Thoracic aorta (tissue), 2 donors: ENCODE data around the gene GAPT. TPM values are rescaled to one million over a fixed set of nuclear protein-coding genes. Genes with fewer than 3 reads are reported as not detected.

Source experiments
- ATAC-seq: fragments of 150-250 bp; one replicate; pipeline ENCODE4 v1.8.0; 2017; ENCODE audit warnings: low read depth; ENCODE audit not compliant: insufficient number of reproducible peaks, low FRiP score
- DNase-seq: peaks from one replicate; pipeline ENCODE4 v3.0.0-alpha.2; 2020; ENCODE audit warnings: low spot score
- H3K27ac ChIP-seq, 2 donors: fragments of 200-600 bp; sonication (generic); 1 replicate in 1 of 2; 2 replicates in 1 of 2; pipeline ENCODE4 v1.5.1; 2016; ENCODE audit warnings: mild to moderate bottlenecking in 2 of 2, moderate library complexity in 2 of 2
- H3K27me3 ChIP-seq: fragments of 200-600 bp; sonication (generic); replicated peaks from 2 replicates; pipeline ENCODE4 v1.6.0; 2016; ENCODE audit warnings: mild to moderate bottlenecking; ENCODE audit not compliant: insufficient read depth
- H3K36me3 ChIP-seq: fragments of 200-600 bp; sonication (generic); one replicate; pipeline ENCODE4 v1.5.1; 2016
- H3K4me1 ChIP-seq, 2 donors: fragments of 200-600 bp; sonication (generic); 1 replicate in 1 of 2; 2 replicates in 1 of 2; pipeline versions ENCODE4 v1.5.1 to v1.6.0; 2016; ENCODE audit warnings: low read depth in 2 of 2, mild to moderate bottlenecking in 1 of 2; ENCODE audit not compliant: control insufficient read depth in 1 of 2
- H3K4me3 ChIP-seq: fragments of 200-600 bp; sonication (generic); 2 replicates; pipeline ENCODE4 v1.5.1; 2016; ENCODE audit warnings: mild to moderate bottlenecking
- H3K9me3 ChIP-seq: fragments of 200-600 bp; sonication (generic); 2 replicates; pipeline ENCODE4 v1.5.1; 2016
- total RNA-seq, 2 donors: library from RNA; depleted of rRNA; stranded (reverse); fragments of >200 nt; gene quantifications; one replicate each; pipeline versions ENCODE4 v1.1.0 to v1.2.3, GENCODE V29; 2016
- TF ChIP-seq, protein P1 (sequence below): fragments of 200-600 bp; sonication (generic); IDR thresholded peaks from one replicate; pipeline ENCODE4 v1.5.1; 2019; ENCODE audit warnings: antibody characterized with exemption

GAPT gene
- total RNA-seq, 2 donors from 2014 or later: 0.14 to 1.6 TPM

GRCh38 chr5:58450811-58451629 lies 40.2 kb upstream of the GAPT start:
- H3K9me3 ChIP-seq: no peaks in the 10 kb centered on the region
- no peak overlapping the region for H3K27ac ChIP-seq
- no peaks in the 10 kb centered on the region for H3K27me3 ChIP-seq
- H3K36me3 ChIP-seq: peaks cover 12% of the 10 kb centered on the region
- no peak for DNase-seq
- peaks cover 3 to 26% of the 10 kb centered on the region in 2 donors for H3K4me1 ChIP-seq
- TF ChIP-seq, protein P1, sequence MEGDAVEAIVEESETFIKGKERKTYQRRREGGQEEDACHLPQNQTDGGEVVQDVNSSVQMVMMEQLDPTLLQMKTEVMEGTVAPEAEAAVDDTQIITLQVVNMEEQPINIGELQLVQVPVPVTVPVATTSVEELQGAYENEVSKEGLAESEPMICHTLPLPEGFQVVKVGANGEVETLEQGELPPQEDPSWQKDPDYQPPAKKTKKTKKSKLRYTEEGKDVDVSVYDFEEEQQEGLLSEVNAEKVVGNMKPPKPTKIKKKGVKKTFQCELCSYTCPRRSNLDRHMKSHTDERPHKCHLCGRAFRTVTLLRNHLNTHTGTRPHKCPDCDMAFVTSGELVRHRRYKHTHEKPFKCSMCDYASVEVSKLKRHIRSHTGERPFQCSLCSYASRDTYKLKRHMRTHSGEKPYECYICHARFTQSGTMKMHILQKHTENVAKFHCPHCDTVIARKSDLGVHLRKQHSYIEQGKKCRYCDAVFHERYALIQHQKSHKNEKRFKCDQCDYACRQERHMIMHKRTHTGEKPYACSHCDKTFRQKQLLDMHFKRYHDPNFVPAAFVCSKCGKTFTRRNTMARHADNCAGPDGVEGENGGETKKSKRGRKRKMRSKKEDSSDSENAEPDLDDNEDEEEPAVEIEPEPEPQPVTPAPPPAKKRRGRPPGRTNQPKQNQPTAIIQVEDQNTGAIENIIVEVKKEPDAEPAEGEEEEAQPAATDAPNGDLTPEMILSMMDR: no peak
- no peak overlapping the region for H3K4me3 ChIP-seq
- no peak for ATAC-seq

GRCh38 chr5:58451732-58452565 lies 39.3 kb upstream of the GAPT start:
- H3K9me3 ChIP-seq: no peaks in the 10 kb centered on the region
- peaks cover 12% of the 10 kb centered on the region for H3K36me3 ChIP-seq
- ATAC-seq: no peak
- H3K27me3 ChIP-seq: no peaks in the 10 kb centered on the region
- H3K4me1 ChIP-seq: peaks cover 10 to 35% of the 10 kb centered on the region in 2 donors
- H3K27ac ChIP-seq: no peak overlapping the region
- no peak overlapping the region for H3K4me3 ChIP-seq
- no peak for DNase-seq
- TF ChIP-seq, protein P1: no peak

- Histone ChIP-seq H3K27me3 (no peaks in the 10 kb centered on the region), H3K36me3 (peaks cover 12% of the 10 kb centered on the region), H3K9me3 (no peaks in the 10 kb centered on the region), H3K27ac (no peak overlapping the region), H3K4me3 (no peak overlapping the region), H3K4me1 (peaks cover 15 to 39% of the 10 kb centered on the region in 2 donors)
- no peak for ATAC-seq
- TF ChIP-seq, protein P1: no peak
- DNase-seq: no peak
These were observed 38.5 kb upstream of the GAPT start for GRCh38 chr5:58452566-58453258.

GRCh38 chr5:58453306-58453705 lies 37.9 kb upstream of the GAPT start:
- no peak for ATAC-seq
- H3K36me3 ChIP-seq: peaks cover 12% of the 10 kb centered on the region
- no peaks in the 10 kb centered on the region for H3K9me3 ChIP-seq
- H3K4me1 ChIP-seq: peaks cover 15 to 39% of the 10 kb centered on the region in 2 donors
- TF ChIP-seq, protein P1: no peak
- no peaks in the 10 kb centered on the region for H3K27me3 ChIP-seq
- H3K4me3 ChIP-seq: no peak overlapping the region
- H3K27ac ChIP-seq: peak overlapping the region in 1 of 2 donors; percentile 29
- DNase-seq: no peak

GRCh38 chr5:58454025-58454424 lies 37.2 kb upstream of the GAPT start:
- H3K36me3 ChIP-seq: peaks cover 12% of the 10 kb centered on the region
- no peaks in the 10 kb centered on the region for H3K27me3 ChIP-seq
- TF ChIP-seq, protein P1: no peak
- peaks cover 15 to 39% of the 10 kb centered on the region in 2 donors for H3K4me1 ChIP-seq
- DNase-seq (no peak), ATAC-seq (no peak)
- H3K27ac ChIP-seq: peak overlapping the region; percentile 22 to 29
- no peaks in the 10 kb centered on the region for H3K9me3 ChIP-seq
- no peak overlapping the region for H3K4me3 ChIP-seq
